Testis (tissue), 2 donors: ENCODE measurements around the gene CFAP61.

Experiments
- POLR2A ChIP-seq: fragments of 450-650 bp; IDR thresholded peaks from one replicate; pipeline ENCODE4 v1.6.1; 2017; ENCODE audit warnings: antibody characterized with exemption, mild to moderate bottlenecking, moderate library complexity
- TF ChIP-seq, protein P1 (sequence below), 3 experiments: fragments of 450-650 bp in 2 of 3; fragments of 200-600 bp in 1 of 3; sonication (generic) in 1 of 3; IDR thresholded peaks; one replicate each; pipeline ENCODE4 v1.5.1; 2016 to 2019; ENCODE audit warnings: antibody characterized with exemption in 3 of 3, mild to moderate bottlenecking in 2 of 3, moderate library complexity in 1 of 3

GRCh38 chr20:20273286-20273685 lies 221.0 kb downstream of the CFAP61 start:
- TF ChIP-seq, protein P1, sequence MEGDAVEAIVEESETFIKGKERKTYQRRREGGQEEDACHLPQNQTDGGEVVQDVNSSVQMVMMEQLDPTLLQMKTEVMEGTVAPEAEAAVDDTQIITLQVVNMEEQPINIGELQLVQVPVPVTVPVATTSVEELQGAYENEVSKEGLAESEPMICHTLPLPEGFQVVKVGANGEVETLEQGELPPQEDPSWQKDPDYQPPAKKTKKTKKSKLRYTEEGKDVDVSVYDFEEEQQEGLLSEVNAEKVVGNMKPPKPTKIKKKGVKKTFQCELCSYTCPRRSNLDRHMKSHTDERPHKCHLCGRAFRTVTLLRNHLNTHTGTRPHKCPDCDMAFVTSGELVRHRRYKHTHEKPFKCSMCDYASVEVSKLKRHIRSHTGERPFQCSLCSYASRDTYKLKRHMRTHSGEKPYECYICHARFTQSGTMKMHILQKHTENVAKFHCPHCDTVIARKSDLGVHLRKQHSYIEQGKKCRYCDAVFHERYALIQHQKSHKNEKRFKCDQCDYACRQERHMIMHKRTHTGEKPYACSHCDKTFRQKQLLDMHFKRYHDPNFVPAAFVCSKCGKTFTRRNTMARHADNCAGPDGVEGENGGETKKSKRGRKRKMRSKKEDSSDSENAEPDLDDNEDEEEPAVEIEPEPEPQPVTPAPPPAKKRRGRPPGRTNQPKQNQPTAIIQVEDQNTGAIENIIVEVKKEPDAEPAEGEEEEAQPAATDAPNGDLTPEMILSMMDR (IDR thresholded peaks at IDR 0.05) = no peak
- TF ChIP-seq POLR2A = no peak
